H1 (cell line): ENCODE data around the gene SCARB1. TPM values are rescaled to one million over a fixed set of nuclear protein-coding genes. Genes with fewer than 3 reads are reported as not detected.

Experiments used
- EP300 ChIP-seq, 2 experiments: IDR thresholded peaks; 1 replicate in 1 of 2; 2 replicates in 1 of 2; pipeline ENCODE4 v1.6.1; 2011 to 2012; ENCODE audit warnings: low read depth in 2 of 2, low read length in 2 of 2, mild to moderate bottlenecking in 2 of 2, borderline replicate concordance in 1 of 2, inconsistent platforms in 1 of 2, moderate library complexity in 1 of 2
- KDM5A ChIP-seq: fragments of 200-600 bp; IDR thresholded peaks from 2 replicates; pipeline ENCODE4 v1.7.1; 2012; ENCODE audit warnings: mild to moderate bottlenecking, low read length, inconsistent platforms, mixed read lengths
- polyA plus RNA-seq, 7 experiments: library from polyadenylated mRNA; depleted of rRNA in 3 of 7; stranded (reverse) in 5 of 7; unstranded in 2 of 7; fragments of >200 nt in 5 of 7; fragments of 200-250 nt in 2 of 7; gene quantifications; 1 replicate in 5 of 7; 2 replicates in 1 of 7; 4 replicates in 1 of 7; pipeline versions ENCODE4 v1.2.1 to v1.2.3, GENCODE V29; 2011 to 2013; ENCODE audit warnings: missing spikeins in 2 of 7, mixed read lengths in 2 of 7
- total RNA-seq: library from RNA; stranded (reverse); fragmentation: NEBNext Ultra II Directional; extraction: Animal tissue kit (Norgen Biotek cat#: 25700); gene quantifications from 2 replicates; pipeline ENCODE4 v1.2.1, GENCODE V29; 2021

SCARB1 gene
- total and polyA plus RNA-seq, 2 of the 8 experiments (the other 6 are each of a cell fraction or from before 2014, with no cell fraction given): 45.3 to 57.1 TPM

GRCh38 chr12:124893792-124894516 is 30.3 kb upstream of the SCARB1 start (continued):
- TF ChIP-seq KDM5A (no peak), EP300 (IDR thresholded peaks at IDR 0.05; ENCODE audit: borderline replicate concordance in 1 of 2, low read depth in 2 of 2, low read length in 2 of 2) (no peak)
